Hepatocyte (in vitro differentiated cells): Measurements from ENCODE around the gene PPIP5K2.

Experiments used
- EZH2 ChIP-seq: fragments of 200-600 bp; sonication (generic); IDR thresholded peaks from 2 replicates; pipeline ENCODE4 v1.6.1; 2016; ENCODE audit warnings: antibody characterized with exemption, mild to moderate bottlenecking, borderline replicate concordance
- TF ChIP-seq, protein P1 (sequence below): fragments of 200-600 bp; sonication (generic); IDR thresholded peaks from 2 replicates; pipeline ENCODE4 v1.5.1; 2016; ENCODE audit warnings: antibody characterized with exemption, mild to moderate bottlenecking; ENCODE audit not compliant: poor library complexity

DNA sequence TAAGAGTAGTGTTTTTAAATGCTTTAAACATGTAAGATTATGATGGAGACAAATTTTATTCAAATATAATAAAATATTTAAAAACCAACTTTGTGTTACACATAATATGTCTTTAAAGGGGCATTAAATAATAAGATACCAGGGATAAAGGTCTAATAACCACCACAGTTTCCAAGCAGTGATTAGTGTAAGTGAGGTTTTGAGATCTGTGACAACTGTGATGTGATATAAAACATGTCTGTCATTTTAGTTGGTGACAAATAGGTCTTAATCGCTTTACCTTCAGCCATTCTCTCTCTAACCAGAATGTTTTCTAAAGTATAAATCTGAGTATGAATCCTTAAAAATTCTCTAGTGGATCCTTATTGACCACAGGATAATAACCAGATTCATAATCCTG lies 28.1 kb downstream of the PPIP5K2 start:
- TF ChIP-seq, protein P1, sequence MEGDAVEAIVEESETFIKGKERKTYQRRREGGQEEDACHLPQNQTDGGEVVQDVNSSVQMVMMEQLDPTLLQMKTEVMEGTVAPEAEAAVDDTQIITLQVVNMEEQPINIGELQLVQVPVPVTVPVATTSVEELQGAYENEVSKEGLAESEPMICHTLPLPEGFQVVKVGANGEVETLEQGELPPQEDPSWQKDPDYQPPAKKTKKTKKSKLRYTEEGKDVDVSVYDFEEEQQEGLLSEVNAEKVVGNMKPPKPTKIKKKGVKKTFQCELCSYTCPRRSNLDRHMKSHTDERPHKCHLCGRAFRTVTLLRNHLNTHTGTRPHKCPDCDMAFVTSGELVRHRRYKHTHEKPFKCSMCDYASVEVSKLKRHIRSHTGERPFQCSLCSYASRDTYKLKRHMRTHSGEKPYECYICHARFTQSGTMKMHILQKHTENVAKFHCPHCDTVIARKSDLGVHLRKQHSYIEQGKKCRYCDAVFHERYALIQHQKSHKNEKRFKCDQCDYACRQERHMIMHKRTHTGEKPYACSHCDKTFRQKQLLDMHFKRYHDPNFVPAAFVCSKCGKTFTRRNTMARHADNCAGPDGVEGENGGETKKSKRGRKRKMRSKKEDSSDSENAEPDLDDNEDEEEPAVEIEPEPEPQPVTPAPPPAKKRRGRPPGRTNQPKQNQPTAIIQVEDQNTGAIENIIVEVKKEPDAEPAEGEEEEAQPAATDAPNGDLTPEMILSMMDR: no peak
- TF ChIP-seq EZH2: no peak
